ENCODE results near the gene THAP11.
A peak's percentile ranks its signal among the peaks of the same experiment; 100 is the strongest.
"Not testable (repeated sequence)": the region's sequence is repeated elsewhere in the genome, so short reads cannot be mapped to it uniquely, and the experiment has no call there.

THAP11 gene

GRCh38 chr16:67861877-67862276 is 19.8 kb downstream of the THAP11 start:
- DNase-seq (no peak), ATAC-seq (replicated peaks) (no peak)
- Mint-ChIP-seq H3K9me3 (no peaks in the 10 kb centered on the region), H3K36me3 (ENCODE audit: insufficient read depth) (peaks cover 28% of the 10 kb centered on the region), H3K27me3 (no peaks in the 10 kb centered on the region), H3K27ac (no peak overlapping the region), H3K4me3 (no peak overlapping the region), H3K4me1 (ENCODE audit: low read depth in 2 of 2) (peaks cover 17 to 27% of the 10 kb centered on the region in 2 donors)

DNA sequence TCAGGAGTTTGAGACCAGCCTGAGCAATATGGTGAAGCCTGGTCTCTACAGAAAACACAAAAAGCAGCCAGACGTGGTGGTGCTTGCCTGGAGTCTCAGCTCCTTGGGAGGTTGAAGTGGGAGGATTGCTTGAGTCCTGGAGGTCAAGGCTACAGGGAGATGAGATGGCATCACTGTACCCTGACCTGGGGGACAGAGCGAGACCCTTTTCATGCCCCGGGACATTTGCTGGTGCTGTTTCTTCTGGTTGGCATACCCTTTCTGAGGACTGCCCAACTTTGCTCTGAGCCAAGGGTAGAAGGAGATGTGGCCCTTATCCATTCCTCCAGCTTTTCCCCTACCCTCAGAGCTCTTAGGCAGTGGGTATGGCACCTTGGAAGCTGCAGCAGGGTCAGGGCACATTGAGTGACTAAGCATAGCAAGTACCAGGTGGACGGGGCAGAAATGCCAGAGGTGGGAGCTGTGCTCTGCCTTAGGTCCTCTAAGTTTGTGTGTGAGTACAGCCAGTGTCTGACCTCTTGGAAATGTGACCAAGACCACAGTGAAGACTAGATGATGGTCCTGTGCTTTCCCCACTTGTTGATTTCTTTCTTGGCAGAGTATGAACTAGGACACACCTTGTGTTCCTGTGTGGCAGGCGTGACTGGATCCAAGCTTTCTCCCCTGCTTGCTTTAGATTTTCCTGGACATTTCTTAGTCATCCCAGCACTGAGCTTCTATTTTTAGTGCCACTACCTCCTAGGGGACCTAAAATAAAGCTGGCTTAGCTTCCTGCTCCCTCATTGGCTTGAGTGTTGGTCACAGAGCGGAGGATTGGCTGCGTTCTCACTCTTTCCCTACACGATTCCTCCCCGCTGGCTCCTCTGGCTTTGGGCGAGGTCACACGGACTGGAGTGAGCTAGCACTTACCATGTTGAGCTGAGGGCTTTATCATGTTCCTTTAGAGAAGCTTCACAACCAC is 20.8 kb downstream of the THAP11 start:
- DNase-seq = no peak
- Mint-ChIP-seq H3K4me3 (no peak overlapping the region), H3K9me3 (no peaks in the 10 kb centered on the region), H3K27ac (no peak overlapping the region), H3K4me1 (ENCODE audit: low read depth in 2 of 2) (peaks cover 7 to 17% of the 10 kb centered on the region in 2 donors), H3K36me3 (ENCODE audit: insufficient read depth) (peaks cover 32% of the 10 kb centered on the region), H3K27me3 (no peaks in the 10 kb centered on the region)
- no peak for ATAC-seq (replicated peaks)

DNA sequence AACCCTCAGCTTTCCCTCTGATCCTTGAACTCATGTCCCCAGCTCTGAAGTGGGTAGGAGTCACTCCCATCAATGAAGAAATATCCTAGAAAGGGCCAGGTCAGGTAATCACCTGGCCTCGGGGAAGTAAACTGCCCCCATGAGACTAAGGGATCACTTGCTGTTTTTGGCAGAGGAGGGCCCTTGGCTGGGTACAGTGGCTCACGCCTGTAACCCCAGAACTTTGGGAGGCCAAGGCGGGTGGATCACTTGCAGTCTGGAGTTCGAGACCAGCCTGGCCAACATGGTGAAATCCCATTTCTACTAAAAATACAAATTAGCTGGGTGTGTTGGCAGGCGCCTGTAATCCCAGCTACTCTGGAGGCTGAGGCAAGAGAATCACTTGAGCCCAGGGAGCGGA is 21.9 kb downstream of the THAP11 start:
- H3K4me3 Mint-ChIP-seq; H3K27me3 Mint-ChIP-seq; H3K27ac Mint-ChIP-seq; H3K9me3 Mint-ChIP-seq; ATAC-seq (replicated peaks); DNase-seq: not testable (repeated sequence)
- peaks cover 31% of the 10 kb centered on the region for H3K36me3 Mint-ChIP-seq (ENCODE audit: insufficient read depth)
- H3K4me1 Mint-ChIP-seq (ENCODE audit: low read depth in 2 of 2) = peaks cover 0 to 12% of the 10 kb centered on the region in 2 donors

GRCh38 chr16:67864594-67864993 is 22.5 kb downstream of the THAP11 start:
- ATAC-seq (replicated peaks) = no peak
- Mint-ChIP-seq H3K4me3 (no peak overlapping the region), H3K27me3 (no peaks in the 10 kb centered on the region), H3K9me3 (no peaks in the 10 kb centered on the region), H3K27ac (peak overlapping the region in 1 of 2 donors; percentile 64), H3K4me1 (ENCODE audit: low read depth in 2 of 2) (peaks cover 0 to 12% of the 10 kb centered on the region in 2 donors), H3K36me3 (ENCODE audit: insufficient read depth) (peaks cover 31% of the 10 kb centered on the region)
- no peak for DNase-seq

DNA sequence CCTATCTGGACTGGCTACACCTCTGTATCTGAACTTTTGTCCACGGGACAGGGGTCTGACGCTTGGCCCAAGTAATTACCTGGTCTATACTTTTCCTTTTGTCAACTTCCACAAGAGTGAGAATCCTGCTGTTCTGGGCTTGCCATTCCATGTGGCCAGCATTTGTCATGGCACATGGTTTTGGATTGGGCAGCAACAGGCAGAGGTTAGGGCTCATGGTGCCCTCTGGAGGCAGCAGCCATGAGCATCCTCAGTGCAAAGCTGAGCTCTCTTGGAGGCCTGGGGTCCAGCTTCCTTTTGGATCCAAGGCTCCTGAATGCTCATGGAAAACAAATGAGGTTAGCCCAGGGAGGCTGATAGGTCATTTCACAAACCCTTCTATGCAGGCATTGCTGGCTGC is 23.2 kb downstream of the THAP11 start:
- peak; percentile 44 for ATAC-seq (replicated peaks)
- peaks cover 0 to 12% of the 10 kb centered on the region in 2 donors for H3K4me1 Mint-ChIP-seq (ENCODE audit: low read depth in 2 of 2)
- H3K36me3 Mint-ChIP-seq (ENCODE audit: insufficient read depth) = peaks cover 34% of the 10 kb centered on the region
- DNase-seq = no peak
- H3K9me3 Mint-ChIP-seq = no peaks in the 10 kb centered on the region
- H3K27ac Mint-ChIP-seq = no peak overlapping the region
- no peaks in the 10 kb centered on the region for H3K27me3 Mint-ChIP-seq
- no peak overlapping the region for H3K4me3 Mint-ChIP-seq

GRCh38 chr16:67868290-67868689 is 26.2 kb downstream of the THAP11 start:
- Mint-ChIP-seq H3K4me1 (ENCODE audit: low read depth in 2 of 2) (peaks cover 6 to 11% of the 10 kb centered on the region in 2 donors), H3K36me3 (ENCODE audit: insufficient read depth) (peaks cover 50% of the 10 kb centered on the region), H3K27me3 (no peaks in the 10 kb centered on the region), H3K27ac (no peak overlapping the region), H3K9me3 (no peaks in the 10 kb centered on the region), H3K4me3 (no peak overlapping the region)
- DNase-seq (no peak), ATAC-seq (replicated peaks) (no peak)

DNA sequence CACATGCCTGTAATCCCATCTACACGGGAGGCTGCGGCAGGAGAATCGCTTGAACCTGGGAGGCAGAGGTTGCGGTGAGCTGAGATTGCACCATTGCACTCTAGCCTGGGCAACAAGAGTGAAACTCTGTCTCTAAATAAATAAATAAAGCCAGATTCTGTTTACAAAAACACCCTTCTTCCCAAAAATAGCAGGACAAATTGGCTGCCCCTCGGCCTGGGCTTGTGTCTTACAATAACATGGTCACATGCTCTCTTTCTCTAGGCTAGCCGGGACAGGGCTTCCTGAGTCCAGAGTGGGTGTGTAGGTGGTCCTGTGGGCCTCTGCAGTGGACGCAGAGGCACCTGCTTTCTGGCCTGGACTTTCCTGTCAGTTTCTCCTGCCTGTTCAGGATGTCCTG is 27.5 kb downstream of the THAP11 start:
- Mint-ChIP-seq H3K4me1 (ENCODE audit: low read depth in 2 of 2) (peaks cover 19 to 21% of the 10 kb centered on the region in 2 donors), H3K4me3 (no peak overlapping the region), H3K27ac (no peak overlapping the region), H3K36me3 (ENCODE audit: insufficient read depth) (peaks cover 58% of the 10 kb centered on the region), H3K9me3 (no peaks in the 10 kb centered on the region), H3K27me3 (no peaks in the 10 kb centered on the region)
- ATAC-seq (replicated peaks) (no peak), DNase-seq (no peak)

- peaks cover 53% of the 10 kb centered on the region for H3K36me3 Mint-ChIP-seq (ENCODE audit: insufficient read depth)
- H3K9me3 Mint-ChIP-seq = no peaks in the 10 kb centered on the region
- no peak for DNase-seq
- peak overlapping the region in 1 of 2 donors; percentile 93 for H3K4me3 Mint-ChIP-seq
- peaks cover 35% of the 10 kb centered on the region in 2 donors for H3K4me1 Mint-ChIP-seq (ENCODE audit: low read depth in 2 of 2)
- ATAC-seq (replicated peaks) = no peak
- no peaks in the 10 kb centered on the region for H3K27me3 Mint-ChIP-seq
- peak overlapping the region in 1 of 2 donors; percentile 96 for H3K27ac Mint-ChIP-seq
These were observed 29.1 kb downstream of the THAP11 start for GRCh38 chr16:67871256-67871655.

DNA sequence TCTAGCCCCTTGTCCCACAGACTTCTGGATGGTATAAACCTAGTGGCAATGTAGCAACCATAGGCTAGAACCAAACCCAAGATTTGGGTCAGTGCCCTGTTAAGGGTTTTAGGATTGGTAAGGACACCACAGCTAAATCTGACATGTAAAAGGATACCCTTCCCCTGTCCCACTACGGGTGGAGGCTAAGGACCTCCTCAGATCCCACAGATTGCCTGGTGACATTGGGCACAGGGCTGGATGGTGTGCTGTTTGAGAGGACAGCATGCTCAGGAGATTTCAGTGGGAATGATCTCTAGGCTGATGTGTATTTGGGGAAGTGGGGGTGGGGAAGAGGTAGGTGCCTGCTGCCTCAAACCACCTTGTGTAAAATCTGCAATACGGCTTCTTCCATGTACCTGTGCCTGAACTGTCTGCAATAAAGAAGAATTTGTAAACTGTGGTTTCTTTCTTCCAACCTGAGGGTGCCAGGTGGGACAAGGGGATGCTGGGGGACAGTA is 30.1 kb downstream of the THAP11 start:
- Mint-ChIP-seq H3K4me3 (peak overlapping the region; percentile 84 to 93), H3K4me1 (ENCODE audit: low read depth in 2 of 2) (peaks cover 35 to 36% of the 10 kb centered on the region in 2 donors), H3K27ac (peak overlapping the region; percentile 91 to 96), H3K27me3 (no peaks in the 10 kb centered on the region), H3K9me3 (no peaks in the 10 kb centered on the region), H3K36me3 (ENCODE audit: insufficient read depth) (peaks cover 54% of the 10 kb centered on the region)
- ATAC-seq (replicated peaks) (no peak), DNase-seq (no peak)

GRCh38 chr16:67872631-67873434 is 30.7 kb downstream of the THAP11 start, which contains the start of gene EDC4:
Gene EDC4, plus strand, starts transcription at chr16:67873052. Its CDS starts 210 bp downstream, at chr16:67873262.
- Mint-ChIP-seq H3K4me1 (ENCODE audit: low read depth in 2 of 2) (peaks cover 35 to 36% of the 10 kb centered on the region in 2 donors), H3K4me3 (peak within 1 kb of the TSS; percentile 84 to 93), H3K27ac (peak within 1 kb of the TSS; percentile 91 to 96), H3K36me3 (ENCODE audit: insufficient read depth) (peaks cover 58% of the 10 kb centered on the region), H3K27me3 (no peaks in the 10 kb centered on the region), H3K9me3 (no peaks in the 10 kb centered on the region)
- DNase-seq = peak; percentile 85 to 91 (median 90)
- peak; percentile 91 for ATAC-seq (replicated peaks)

DNA sequence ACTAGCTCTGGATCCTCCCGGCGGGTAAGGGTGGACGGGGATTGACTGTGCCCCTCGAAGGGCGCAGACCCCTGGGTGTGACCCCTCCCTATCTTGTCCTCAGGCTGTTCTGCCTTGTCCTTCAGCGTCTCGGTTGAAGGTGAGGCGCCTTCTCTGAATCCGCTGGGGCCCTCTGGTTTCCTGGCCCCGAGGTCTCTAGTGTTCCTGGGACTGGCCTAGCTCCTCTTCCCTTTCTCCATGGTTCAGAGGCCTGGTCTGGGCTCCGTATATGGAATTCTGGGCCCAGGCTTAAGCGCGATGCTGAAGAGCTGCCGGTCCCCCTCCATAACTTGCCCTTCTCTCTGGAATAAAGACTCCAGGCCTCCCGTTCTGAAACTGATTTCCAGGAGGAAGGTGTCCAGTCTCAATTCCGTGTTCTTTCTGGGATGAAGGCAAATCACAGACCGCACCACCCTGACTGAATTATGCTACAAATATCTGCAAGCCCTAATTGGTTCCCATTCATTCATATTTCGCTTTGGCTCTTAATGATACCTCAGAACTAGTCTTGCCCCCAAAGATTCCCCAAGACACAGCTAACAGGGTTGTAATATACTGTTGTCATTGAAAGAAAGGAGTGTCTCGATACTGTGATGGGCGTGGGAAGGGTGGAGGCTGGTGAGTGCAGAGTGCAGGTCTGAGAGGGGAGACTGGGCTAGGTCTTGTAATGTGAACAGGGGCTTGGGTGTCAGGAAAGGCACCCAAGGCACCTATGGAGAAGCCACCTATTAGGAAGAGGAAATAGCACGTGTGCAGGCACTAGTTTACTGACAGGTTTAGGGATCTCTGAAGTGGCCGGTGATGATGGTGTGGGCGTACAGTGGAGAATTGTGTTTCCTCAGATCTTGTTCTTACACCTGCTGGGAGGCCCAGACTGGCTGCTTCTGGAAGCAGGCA is 31.6 kb downstream of the THAP11 start:
- H3K36me3 Mint-ChIP-seq (ENCODE audit: insufficient read depth) = peaks cover 60% of the 10 kb centered on the region
- no peak for DNase-seq
- peak overlapping the region; percentile 84 to 93 for H3K4me3 Mint-ChIP-seq
- ATAC-seq (replicated peaks) = peak; percentile 12
- peaks cover 35 to 36% of the 10 kb centered on the region in 2 donors for H3K4me1 Mint-ChIP-seq (ENCODE audit: low read depth in 2 of 2)
- H3K9me3 Mint-ChIP-seq = no peaks in the 10 kb centered on the region
- peak overlapping the region; percentile 91 to 96 for H3K27ac Mint-ChIP-seq
- no peaks in the 10 kb centered on the region for H3K27me3 Mint-ChIP-seq

DNA sequence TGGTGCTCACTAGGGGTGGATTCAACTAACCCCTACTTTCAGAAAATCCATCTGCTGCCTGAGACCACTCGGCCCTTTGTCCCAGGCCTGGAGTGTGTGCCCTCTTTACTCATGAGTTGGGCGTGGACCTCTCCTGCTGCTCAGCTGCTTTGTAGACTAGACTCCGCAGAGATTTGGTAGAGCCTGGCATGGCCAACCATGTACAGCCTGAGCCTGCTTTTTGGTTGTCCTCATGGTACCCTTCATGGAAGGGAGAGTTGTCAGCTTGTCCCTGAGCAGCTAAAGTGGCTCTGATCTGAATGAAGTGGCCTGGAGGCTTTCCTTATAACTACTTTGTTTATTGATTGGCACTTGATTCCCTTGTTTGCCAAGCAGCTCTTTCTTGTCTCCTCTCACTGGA is 32.3 kb downstream of the THAP11 start:
- DNase-seq (no peak), ATAC-seq (replicated peaks) (no peak)
- Mint-ChIP-seq H3K4me3 (peak overlapping the region; percentile 84 to 93), H3K4me1 (ENCODE audit: low read depth in 2 of 2) (peaks cover 35 to 36% of the 10 kb centered on the region in 2 donors), H3K36me3 (ENCODE audit: insufficient read depth) (peaks cover 67% of the 10 kb centered on the region), H3K9me3 (no peaks in the 10 kb centered on the region), H3K27me3 (no peaks in the 10 kb centered on the region), H3K27ac (peak overlapping the region; percentile 91 to 96)
